ENCODE data around the gene GLI2. TPM values are rescaled to one million over a fixed set of nuclear protein-coding genes. Genes with fewer than 3 reads are reported as not detected.

Gene GLI2
- total and polyA plus RNA-seq, 2 experiments from 2014 or later = 53.6 to 57.0 TPM

DNA sequence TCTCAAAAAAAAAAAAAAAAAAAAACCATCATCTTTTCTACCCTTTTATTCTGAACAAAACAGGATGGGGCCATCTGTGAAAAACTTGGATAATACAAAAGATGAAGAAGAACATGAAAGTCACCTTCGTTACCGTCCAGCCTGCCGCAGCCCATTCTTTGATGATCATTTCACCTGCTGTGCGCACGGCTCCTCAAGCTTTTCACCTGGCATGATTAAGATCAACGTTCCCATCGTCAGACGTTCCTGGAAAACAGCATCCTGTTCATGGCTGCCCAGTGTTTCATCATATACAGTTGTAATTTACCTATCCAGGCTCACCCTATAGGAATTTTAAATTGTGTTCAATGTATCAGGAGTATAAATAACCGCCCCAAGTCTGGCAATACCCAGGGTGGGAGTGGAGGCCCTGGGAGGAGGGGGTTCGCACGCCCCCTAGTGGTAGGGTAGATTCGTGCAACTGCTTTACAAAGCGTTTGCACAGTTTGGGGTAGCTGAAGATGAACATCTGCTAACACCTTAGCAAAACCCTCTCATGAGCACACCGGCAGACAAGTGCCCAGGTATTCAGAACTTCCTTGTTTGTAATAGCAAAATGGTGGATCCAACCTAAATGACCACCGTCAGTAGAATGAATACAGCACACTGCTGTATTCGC is 49.0 kb upstream of the GLI2 start:
- Histone ChIP-seq H3K4me2 (no peak overlapping the region), H3K36me3 (ENCODE audit: insufficient read depth) (no peaks in the 10 kb centered on the region), H3K9me2 (ENCODE audit: insufficient read depth) (no peaks in the 10 kb centered on the region), H3K79me2 (replicated peaks; ENCODE audit: insufficient read depth) (no peaks in the 10 kb centered on the region), H3K27ac (ENCODE audit: low read depth) (no peak overlapping the region), H3K4me3 (no peak overlapping the region), H3F3A (replicated peaks; ENCODE audit: low read depth) (0 out of 2 replicates have a peak, but pooled peaks cover 3% of the 10 kb centered on the region), H3K4me1 (ENCODE audit: insufficient read depth) (no peaks in the 10 kb centered on the region), H3K27me3 (ENCODE audit: insufficient read depth) (peaks cover 3% of the 10 kb centered on the region; the same call in 1 of the 2 replicates), H2AFZ (no peak overlapping the region), H4K20me1 (replicated peaks; ENCODE audit: insufficient read depth) (no peaks in the 10 kb centered on the region)
- Mint-ChIP-seq H3K9me3 (no peaks in the 10 kb centered on the region), H3K27me3 (ENCODE audit: insufficient read depth, low read depth, poor library complexity) (peaks cover 7% of the 10 kb centered on the region), H3K27ac (no peak overlapping the region), H3K36me3 (ENCODE audit: low read depth) (no peaks in the 10 kb centered on the region), H3K4me1 (peaks cover 7% of the 10 kb centered on the region), H3K4me3 (no peak overlapping the region)
- peak; percentile 30; the same call in 1 of the 3 replicates for ATAC-seq
- no peak for DNase-seq (ENCODE audit: low spot score)
- TF ChIP-seq CTCF (conservative IDR thresholded peaks at IDR 0.05; ENCODE audit: low read depth in 2 of 2) = peak; percentile 69 to 90
- TF ChIP-seq, protein P1, sequence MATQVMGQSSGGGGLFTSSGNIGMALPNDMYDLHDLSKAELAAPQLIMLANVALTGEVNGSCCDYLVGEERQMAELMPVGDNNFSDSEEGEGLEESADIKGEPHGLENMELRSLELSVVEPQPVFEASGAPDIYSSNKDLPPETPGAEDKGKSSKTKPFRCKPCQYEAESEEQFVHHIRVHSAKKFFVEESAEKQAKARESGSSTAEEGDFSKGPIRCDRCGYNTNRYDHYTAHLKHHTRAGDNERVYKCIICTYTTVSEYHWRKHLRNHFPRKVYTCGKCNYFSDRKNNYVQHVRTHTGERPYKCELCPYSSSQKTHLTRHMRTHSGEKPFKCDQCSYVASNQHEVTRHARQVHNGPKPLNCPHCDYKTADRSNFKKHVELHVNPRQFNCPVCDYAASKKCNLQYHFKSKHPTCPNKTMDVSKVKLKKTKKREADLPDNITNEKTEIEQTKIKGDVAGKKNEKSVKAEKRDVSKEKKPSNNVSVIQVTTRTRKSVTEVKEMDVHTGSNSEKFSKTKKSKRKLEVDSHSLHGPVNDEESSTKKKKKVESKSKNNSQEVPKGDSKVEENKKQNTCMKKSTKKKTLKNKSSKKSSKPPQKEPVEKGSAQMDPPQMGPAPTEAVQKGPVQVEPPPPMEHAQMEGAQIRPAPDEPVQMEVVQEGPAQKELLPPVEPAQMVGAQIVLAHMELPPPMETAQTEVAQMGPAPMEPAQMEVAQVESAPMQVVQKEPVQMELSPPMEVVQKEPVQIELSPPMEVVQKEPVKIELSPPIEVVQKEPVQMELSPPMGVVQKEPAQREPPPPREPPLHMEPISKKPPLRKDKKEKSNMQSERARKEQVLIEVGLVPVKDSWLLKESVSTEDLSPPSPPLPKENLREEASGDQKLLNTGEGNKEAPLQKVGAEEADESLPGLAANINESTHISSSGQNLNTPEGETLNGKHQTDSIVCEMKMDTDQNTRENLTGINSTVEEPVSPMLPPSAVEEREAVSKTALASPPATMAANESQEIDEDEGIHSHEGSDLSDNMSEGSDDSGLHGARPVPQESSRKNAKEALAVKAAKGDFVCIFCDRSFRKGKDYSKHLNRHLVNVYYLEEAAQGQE (IDR thresholded peaks at IDR 0.05; ENCODE audit: unreplicated experiment) = no peak

- Histone ChIP-seq H3K36me3 (ENCODE audit: insufficient read depth) (no peaks in the 10 kb centered on the region), H3F3A (replicated peaks; ENCODE audit: low read depth) (0 out of 2 replicates have a peak, but pooled peaks cover 3% of the 10 kb centered on the region), H3K9me2 (ENCODE audit: insufficient read depth) (no peaks in the 10 kb centered on the region), H2AFZ (no peak overlapping the region), H3K4me3 (no peak overlapping the region), H3K27me3 (ENCODE audit: insufficient read depth) (peaks cover 3% of the 10 kb centered on the region; the same call in 1 of the 2 replicates), H3K27ac (ENCODE audit: low read depth) (no peak overlapping the region), H3K79me2 (replicated peaks; ENCODE audit: insufficient read depth) (no peaks in the 10 kb centered on the region), H4K20me1 (replicated peaks; ENCODE audit: insufficient read depth) (no peaks in the 10 kb centered on the region), H3K4me1 (ENCODE audit: insufficient read depth) (no peaks in the 10 kb centered on the region), H3K4me2 (no peak overlapping the region)
- H3K4me3 Mint-ChIP-seq = no peak overlapping the region
- H3K27ac Mint-ChIP-seq = no peak overlapping the region
- H3K9me3 Mint-ChIP-seq = no peaks in the 10 kb centered on the region
- no peaks in the 10 kb centered on the region for H3K36me3 Mint-ChIP-seq (ENCODE audit: low read depth)
- peaks cover 7% of the 10 kb centered on the region for H3K4me1 Mint-ChIP-seq
- ATAC-seq = no peak
- H3K27me3 Mint-ChIP-seq (ENCODE audit: insufficient read depth, low read depth, poor library complexity) = peaks cover 7% of the 10 kb centered on the region
- DNase-seq (ENCODE audit: low spot score) = no peak
- no peak for TF ChIP-seq ZNF331 (CRISPR knock-in tag; IDR thresholded peaks at IDR 0.05; ENCODE audit: low read depth)
- TF ChIP-seq CTCF (conservative IDR thresholded peaks at IDR 0.05; ENCODE audit: low read depth in 2 of 2) = no peak
- TF ChIP-seq, protein P1 (IDR thresholded peaks at IDR 0.05; ENCODE audit: unreplicated experiment) = no peak
- TF ChIP-seq NANOG (IDR thresholded peaks at IDR 0.05; ENCODE audit: borderline replicate concordance) = no peak
- no peak for TF ChIP-seq ZNF114 (CRISPR knock-in tag; IDR thresholded peaks at IDR 0.05)
- no peak for TF ChIP-seq JUNB (IDR thresholded peaks at IDR 0.05; ENCODE audit: unreplicated experiment)
- TF ChIP-seq EZH2 (IDR thresholded peaks at IDR 0.05; ENCODE audit: low read depth, unreplicated experiment) = no peak
- TF ChIP-seq, protein P2, sequence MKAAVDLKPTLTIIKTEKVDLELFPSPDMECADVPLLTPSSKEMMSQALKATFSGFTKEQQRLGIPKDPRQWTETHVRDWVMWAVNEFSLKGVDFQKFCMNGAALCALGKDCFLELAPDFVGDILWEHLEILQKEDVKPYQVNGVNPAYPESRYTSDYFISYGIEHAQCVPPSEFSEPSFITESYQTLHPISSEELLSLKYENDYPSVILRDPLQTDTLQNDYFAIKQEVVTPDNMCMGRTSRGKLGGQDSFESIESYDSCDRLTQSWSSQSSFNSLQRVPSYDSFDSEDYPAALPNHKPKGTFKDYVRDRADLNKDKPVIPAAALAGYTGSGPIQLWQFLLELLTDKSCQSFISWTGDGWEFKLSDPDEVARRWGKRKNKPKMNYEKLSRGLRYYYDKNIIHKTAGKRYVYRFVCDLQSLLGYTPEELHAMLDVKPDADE (IDR thresholded peaks at IDR 0.05) = no peak
Observed at GRCh38 chr2:120687210-120687609, 48.5 kb upstream of the GLI2 start.
